Fibroblast of lung (primary cell): ENCODE data around the gene FAT4.

ENCODE experiments used
- CTCF ChIP-seq, 2 donors: IDR thresholded peaks in 1 of 2; conservative IDR thresholded peaks in 1 of 2; 1 replicate in 1 of 2; 2 replicates in 1 of 2; pipeline ENCODE4 v1.5.1; 2011 to 2012; ENCODE audit warnings: low read length in 2 of 2, control low read depth in 1 of 2, inconsistent platforms in 1 of 2, low read depth in 1 of 2, mild to moderate bottlenecking in 1 of 2
- EZH2 ChIP-seq: IDR thresholded peaks from 2 replicates; pipeline ENCODE4 v1.5.1; 2012; ENCODE audit warnings: low read length, control low read depth, mild to moderate bottlenecking; ENCODE audit errors: missing control alignments

- TF ChIP-seq CTCF (conservative IDR thresholded peaks at IDR 0.05 in 1 of 2, IDR thresholded peaks at IDR 0.05 in 1 of 2; ENCODE audit: low read depth in 1 of 2, low read length in 2 of 2) (no peak), EZH2 (no peak)
These were observed 1.6 kb downstream of the FAT4 start for GRCh38 chr4:125316401-125316790.
